SK-N-MC (cell line): ENCODE measurements around the gene CCT6A.

Source experiments
- EZH2 ChIP-seq: fragments of 200-600 bp; sonication (generic); IDR thresholded peaks from one replicate; pipeline ENCODE4 v1.6.1; 2017; ENCODE audit warnings: antibody characterized with exemption
- FOXP2 ChIP-seq: optimal IDR thresholded peaks from 2 replicates; pipeline ENCODE3; 2011; ENCODE audit warnings: mild to moderate bottlenecking, moderate library complexity; ENCODE audit not compliant: insufficient read depth; ENCODE audit errors: extremely low read length, control extremely low read depth
- POLR2AphosphoS5 ChIP-seq: IDR thresholded peaks from 2 replicates; pipeline ENCODE4 v1.6.1; 2012; ENCODE audit warnings: mild to moderate bottlenecking, low read depth, low read length, borderline replicate concordance

DNA sequence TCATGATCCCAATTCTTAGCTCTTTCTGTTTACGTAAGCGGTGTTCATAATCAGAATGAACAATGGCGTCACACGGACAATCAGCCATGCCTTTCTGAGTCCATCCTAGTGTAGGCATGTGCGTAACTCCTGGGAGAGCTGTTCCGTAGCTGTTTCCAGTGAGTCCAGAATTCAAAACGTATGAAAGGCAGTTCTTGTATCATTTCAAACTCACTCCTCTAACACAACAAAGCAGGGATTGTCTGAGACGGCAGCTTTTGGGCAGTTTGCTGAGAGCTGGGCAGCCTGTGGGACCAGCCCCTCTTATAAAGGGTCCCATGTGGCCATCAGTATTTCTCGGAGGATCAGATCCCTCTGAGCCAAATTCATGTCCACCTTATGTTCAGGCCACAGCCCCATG is 43.7 kb upstream of the CCT6A start:
- no peak for TF ChIP-seq EZH2
- TF ChIP-seq POLR2AphosphoS5 = no peak
- no peak for TF ChIP-seq FOXP2
